Hepatic stellate cell (primary cell): ENCODE measurements around the gene MAPK11.
"Not testable (repeated sequence)": the region's sequence is repeated elsewhere in the genome, so short reads cannot be mapped to it uniquely, and the experiment has no call there.

Source experiments
- DNase-seq: peaks from one replicate; pipeline ENCODE4 v3.0.0; 2011; ENCODE audit warnings: low spot score

The MAPK11 gene

DNA sequence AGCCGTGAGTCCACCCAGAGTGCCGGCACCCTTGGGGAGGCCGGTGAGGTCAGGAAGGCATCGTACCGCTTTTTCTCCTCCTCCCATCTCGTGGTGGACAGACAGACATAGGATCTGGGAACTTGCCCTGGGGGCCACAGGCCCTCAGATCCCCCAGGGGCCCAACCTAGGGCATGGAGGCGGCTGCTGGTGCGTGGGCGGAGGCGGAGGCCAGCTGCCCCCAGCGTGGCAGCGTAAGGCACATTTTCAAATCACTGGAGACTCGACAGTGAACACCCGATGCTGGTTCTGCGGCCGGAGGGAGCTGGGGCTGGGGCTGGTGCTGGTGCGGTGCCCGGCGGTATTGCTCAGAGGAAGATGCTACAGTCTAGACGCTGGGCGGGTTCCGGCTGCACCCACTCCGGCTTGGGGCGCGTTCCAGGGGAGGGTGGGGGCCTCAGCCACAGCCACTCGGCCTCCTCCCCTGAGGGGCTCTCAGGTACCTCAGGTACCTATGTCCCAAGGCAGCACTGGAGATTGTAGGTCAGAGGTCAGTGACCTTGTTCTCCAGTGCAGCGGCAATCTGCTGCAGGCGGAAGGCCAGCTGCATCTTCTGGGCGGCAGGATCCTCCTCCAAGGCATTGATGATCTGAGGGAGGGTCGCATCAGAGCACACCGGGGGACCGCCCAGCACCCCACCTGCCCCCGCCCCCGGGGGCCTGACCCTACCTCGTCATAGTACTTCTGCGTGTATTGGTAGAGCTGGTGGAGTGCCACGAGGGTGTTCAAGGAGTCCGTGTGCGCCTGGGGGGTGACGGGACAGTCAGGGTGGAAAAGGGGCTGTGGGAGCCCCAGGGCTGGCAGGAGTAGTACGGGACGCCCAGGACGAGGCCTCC, 5.2 kb upstream of the MAPK11 start:
- DNase-seq, result no peak

DNA sequence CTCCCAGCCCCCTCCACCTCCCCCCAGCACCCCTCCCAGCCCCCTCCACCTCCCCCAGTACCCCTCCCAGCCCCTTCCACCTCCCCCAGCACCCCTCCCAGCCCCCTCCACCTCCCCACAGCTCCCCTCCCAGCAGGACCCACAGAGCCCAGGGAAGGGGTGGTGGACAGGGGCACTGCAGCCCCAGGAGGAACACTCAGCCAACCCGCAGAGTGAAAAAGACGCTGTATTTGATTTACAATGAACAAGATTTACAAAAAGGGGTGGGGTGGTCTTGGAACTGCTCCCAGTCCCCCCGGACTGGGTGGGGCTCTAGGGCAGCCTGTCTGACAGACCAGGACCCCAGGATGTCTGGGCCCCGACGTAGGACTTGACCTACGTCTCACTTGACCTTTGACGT, 4.6 kb upstream of the MAPK11 start:
- DNase-seq, result no peak

DNA sequence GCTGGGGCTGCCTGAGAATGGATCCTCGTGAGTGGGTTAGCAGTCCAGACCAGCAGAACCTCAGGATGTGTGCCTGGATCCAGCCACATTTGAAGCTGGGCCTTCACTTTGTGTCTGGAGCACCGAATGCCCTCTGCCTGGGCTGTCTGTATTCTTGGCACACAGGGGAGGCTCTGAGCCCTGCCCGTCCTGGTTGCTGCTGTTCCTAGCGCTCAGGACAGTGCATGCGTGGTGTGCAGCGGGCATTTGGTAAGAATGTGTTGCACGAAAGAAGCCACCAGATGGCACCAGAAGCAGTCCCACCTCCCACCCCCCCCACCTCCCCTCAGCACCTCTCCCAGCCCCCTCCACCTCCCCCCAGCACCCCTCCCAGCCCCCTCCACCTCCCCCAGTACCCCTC, 4.1 kb upstream of the MAPK11 start:
- no peak for DNase-seq

DNA sequence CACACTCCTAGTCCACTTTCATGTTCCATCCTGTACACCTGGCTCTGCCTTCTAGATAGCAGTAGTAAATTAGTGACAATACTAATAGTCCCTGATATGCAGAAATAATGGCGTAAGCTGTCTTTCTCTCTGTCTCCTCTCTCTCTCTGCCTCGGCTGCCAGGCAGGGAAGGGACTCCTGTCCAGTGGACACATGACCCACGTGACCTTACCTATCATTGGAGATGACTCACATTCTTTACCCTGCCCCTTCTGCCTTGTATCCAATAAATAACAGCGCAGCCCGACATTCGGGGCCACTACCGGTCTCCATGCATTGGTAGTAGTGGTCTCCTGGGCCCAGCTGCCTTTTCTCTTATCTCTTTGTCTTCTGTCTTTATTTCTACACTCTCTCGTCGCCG, 3.6 kb upstream of the MAPK11 start:
- not testable (repeated sequence) for DNase-seq

DNA sequence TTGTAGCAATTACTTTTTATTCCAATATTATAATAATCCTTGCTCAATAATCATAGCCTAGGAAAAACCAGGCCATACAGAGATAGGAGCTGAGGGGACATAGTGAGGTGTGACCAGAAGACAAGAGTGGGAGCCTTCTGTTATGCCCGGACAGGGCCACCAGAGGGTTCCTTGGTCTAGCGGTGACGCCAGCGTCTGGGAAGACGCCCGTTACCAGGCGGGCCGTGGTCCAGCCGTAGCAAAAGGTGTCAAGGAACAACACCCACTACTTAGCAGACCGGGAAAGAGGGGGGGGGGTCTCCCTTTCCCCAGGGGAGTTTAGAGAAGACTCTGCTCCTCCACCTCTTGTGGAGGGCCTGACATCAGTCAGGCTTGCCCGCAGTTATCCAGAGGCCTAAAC, 3.2 kb upstream of the MAPK11 start:
- not testable (repeated sequence) for DNase-seq

DNA sequence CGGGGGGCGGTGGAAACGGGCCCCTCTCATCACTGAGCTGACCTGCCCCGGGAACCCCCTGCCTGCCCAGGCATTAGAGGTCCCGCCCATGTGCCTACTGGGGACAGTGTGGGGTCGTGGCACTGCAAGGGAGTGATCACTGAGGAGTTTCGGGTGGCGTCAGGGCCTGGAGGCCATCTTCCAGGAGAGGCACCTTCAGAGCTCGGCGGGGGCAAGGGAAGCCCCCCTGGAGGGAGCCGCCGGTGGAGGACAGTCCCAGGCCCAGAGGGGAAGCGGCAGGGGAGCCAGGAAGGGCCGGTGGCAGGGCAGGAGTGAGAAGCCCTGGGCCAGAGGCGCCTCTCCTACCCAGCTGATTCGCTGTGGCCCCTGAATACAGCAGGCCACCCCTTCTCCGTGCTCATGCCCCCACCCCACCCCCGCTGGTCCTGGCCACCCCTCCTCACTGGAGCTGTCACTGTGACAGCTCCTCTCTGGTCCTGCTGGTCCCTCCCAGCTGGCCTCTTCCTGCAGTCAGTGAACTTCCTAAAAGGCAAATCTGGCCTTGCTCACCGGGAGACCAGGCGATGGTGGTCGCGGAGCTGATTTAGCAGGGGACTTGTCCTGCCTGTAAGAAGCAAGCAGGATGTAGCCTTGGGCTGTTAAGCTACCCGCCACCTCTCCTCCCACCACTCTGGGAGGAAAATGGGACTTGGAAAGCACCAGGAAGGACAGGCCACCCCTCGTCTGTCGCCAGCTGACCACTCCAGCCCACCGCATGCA, 2.0 kb upstream of the MAPK11 start:
- no peak for DNase-seq

DNA sequence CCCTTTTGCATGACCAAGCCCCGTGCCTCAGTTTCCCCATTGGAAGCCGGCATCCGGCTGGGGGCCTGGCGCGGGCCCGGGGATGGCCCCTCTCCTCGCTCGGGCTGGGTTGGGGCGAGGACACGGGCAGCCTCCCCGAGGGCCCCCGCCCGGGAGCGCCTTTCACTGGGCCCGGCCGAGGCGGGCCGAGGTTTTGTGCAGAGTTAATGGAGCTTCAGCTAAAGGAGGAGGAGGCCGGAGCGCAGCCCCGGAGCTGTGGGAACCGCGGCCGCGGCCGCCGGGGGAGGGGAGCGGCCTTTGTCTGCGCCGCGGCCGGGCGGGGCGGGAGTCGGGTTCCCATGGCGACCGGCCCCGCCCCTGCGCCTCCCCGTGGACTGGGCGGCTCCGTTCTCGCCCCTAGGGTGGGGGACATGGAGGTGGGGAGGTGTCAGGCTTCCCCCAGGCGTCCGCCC, 1.4 kb upstream of the MAPK11 start:
- peak; percentile 77 for DNase-seq

DNA sequence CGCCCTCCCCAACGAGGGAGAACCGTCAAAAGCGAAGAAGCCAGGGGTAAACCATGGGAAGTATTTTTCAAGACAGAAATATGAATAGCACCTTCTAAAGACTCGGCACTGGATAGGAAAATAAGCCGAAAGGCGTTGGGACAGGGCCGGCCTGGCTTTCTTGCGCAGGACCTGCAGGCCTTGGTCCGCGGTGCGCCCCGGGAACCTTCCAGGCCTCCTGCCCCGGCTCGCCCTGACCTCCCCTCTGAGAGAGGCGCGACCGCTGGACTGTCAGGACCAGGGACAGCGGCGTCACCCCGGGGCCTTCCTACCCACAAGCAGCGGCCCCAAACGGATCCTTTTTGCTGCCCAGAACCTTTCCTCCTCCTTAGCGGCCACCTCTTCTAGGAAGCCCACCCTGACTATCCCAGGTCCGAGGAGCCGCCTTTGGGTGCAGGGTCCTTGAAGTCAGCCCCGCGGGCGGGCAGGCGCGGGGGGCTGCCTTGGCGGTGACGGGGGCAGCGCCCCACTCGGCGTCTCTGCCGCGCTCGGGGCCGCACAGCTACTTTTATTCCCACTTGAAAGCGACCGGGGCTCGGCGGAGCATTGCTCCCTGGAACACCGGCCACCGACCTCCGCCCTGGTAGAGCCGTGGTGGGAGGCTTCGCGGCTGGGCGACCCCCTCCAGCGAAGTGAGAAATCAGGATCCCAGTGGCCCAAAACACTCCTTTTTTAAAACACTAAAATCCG, 650 bp upstream of the MAPK11 start:
- peak; percentile 79 for DNase-seq

DNA sequence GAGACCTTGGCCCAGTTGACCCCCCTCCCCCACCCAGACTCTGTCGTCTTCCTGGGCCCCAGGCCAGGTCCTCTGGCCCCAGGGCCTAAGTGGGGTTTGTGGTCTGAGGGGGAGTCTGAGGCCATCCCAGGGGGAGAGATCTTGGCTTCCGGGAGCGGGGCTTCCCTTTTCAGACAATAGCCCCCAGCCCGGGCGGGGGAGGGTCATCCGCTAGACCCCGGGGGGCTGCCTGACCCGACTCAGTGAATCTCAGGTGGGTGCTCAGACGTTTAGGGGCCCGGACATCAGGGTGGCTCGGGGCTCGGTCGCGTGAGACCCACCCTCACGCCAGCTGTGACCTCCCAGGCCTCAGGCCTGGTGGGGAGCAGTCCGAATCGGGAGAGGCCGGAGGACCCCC, 609 bp downstream of the MAPK11 start:
- no peak for DNase-seq

DNA sequence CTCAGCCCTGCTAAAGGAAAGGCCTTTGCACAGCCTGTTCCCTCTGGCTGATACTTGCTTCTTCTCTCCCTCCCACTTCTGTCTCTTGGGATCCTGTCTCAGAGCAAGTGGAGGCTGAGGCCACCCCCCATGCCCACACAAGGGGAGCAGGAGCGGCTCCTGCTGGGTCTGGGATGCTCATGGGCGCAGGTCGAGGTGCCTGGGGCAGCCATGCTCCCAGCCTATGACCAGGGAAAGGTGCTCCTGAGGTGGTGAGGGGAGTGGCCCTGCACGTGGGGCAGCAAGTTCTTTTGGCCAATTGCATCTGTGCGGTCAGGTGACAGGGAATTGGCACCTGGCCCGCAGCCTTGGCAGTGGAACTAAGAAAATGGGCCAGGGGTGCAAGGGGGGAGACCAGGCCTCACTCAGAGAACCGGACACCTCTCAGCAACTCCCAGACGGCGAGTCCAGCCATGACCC, 1.5 kb downstream of the MAPK11 start:
- DNase-seq, result no peak

DNA sequence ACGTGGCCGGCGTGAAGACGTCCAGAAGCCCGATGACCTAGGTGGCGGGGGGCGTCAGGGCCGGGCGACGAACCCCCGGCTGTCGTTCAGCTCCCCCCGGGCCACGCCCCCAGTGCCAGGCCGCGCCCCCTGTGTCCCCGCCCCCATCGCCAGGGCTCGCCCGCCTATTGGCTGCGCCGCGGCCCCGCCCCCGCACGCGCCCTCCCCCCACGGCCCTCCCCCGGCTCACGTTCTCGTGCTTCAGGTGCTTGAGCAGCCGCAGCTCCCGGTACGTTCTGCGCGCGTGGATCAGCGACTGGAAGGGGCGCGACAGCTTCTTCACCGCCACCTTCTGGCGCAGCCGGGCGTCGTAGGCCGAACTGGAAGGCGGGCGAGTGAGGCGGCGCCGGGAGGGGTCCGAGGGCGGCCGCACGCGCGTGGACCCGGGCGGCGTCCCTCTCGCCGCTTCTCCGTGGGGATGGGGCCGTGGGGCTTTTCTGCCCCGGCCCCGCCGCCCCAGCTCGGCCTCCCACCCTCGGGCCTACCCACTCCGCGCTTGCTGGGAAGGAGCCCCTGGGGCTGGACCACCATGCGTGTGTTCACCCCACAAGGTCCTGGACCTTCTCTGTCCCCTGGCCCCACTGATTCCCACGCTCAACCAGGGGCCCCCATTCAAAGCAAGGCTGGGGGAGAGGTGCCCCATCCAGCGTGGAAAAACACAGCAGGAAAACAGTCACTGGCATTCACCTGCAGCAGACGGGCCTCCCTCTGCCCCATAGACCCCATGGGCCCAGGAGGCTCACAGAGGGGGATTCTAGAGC, 2.4 kb downstream of the MAPK11 start:
- DNase-seq, result peak; percentile 91

DNA sequence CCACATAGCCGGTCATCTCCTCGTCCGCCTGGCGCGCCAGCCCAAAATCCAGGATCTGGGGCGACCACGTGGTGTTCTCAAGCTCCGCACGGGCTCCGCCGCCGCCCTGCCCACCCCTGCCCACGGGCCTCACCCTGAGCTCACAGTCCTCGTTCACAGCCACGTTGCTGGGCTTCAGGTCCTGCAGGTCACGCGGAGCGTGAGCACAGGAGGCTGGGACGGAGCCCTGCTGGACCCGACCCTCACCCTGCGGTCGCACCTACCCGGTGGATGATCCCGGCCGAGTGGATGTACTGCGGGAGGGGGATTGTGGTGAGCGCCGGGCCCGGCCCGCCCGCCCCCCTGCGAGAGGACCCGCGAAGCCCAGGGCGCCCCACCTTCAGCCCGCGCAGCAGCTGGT, 3.2 kb downstream of the MAPK11 start:
- no peak for DNase-seq

DNA sequence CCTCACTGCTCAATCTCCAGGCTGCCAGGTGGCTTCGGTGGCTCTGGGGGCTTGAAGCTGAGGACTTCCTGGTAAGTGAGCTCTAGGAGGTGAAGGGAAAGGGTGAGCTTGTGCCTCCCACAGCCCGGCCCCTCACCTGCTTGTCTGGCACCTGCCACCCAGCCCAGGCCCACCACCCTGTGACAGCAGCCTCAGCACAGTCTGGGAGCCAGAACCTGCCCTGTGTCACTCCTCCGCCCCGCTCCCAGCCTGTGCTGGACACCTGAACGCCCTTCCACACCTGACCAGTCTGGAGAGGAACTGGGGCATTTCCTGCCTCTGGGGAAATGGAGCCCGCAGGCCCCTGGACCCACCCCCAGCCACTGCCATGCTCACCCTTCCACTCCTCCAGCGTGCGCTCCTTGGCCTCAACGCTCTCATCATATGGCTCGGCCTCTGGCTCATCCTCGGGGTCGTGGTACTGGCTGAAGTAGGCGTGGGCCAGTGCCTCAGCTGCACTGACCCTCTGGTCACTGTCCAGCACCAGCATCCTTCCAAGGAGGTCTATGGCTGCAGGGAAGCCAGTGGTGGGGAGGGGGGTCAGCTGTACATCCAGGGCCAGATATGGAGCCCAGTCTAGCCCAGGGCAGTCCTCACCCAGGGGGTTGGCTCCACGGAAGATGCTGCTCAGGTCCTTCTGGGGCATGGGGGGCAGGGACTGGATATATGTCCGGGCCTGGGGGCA, 5.1 kb downstream of the MAPK11 start:
- no peak for DNase-seq

DNA sequence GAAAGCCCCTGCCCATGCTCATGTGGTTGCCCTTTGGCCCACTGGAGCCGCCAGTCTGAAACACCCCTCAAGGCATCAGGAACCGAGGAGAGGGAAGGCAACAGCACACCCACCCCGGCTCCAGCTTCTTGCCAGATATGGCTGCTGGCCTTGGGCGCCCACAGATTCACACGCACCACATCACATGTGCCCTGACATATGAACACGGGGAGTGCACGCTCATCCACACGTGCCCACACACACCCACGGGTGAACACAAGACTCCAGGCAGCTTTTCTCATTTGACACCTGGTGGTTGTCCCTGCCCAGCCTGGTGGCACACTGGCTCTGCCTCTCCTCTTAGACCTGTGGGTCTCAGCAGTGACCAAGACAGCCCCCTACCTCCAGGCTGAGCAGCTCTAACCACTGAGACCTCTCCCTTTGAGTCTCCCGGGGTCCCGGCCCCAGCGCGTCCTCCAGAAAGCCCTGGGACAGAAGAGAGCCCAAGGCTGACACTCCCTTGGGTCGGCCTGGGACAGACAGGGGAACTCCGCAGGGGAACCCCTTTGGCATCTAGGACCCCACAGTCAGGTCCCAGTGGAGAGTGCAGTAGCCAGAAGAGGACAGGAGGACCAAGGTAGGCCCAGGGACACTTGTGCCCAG, 6.0 kb downstream of the MAPK11 start:
- no peak for DNase-seq

DNA sequence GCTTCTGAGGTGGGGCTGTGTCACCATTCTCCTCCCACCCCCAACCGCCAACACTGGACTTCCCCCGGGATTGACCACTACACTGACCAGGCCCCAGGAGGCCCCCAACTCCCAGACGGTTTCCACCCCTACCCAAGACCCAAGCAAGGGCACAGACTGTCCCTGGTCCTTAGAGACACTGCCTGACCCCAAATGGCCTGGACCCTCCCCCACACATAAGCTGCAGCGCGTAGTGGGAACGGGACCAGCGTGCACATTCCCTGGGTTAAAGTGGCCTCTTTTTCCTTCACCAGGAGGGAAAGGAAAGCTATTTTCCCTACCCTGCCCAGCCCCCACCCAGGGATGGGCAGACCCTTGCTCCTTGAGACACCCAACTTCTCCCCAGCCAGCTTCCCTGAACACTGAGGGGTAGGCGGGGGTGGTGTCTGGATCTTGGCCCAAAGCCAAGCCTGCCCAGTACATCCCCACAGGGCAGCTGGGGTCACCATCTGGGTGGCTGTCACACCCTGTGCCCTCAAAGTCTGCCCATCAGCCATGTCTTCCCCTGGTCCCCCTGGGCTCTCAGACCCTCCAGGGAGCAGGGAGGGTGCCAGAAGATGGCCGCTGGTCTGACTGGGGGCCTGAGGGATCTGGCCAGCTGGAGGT, 7.1 kb downstream of the MAPK11 start:
- DNase-seq, result no peak

DNA sequence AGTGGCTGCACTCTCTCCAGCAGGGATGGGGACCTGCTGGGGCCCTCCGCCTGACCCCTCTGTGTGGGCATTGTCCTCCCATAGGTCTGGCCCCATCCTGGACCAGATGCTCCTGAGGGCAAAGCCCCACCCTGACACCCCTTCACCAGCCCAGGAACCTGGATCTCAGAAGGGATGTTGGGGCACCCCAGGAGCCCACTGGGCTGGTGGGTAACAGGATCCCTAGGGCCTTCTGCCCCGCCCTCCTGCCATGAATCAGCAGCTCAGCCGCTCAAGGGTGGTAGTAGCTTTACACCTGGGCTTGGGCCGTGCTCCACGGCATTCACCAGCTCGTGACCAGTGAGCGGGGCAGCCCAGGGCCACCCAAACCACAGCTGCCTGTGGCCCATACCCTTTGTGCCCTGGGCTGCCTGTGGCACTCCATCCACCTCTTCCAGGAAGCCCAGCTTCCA, 7.7 kb downstream of the MAPK11 start:
- no peak for DNase-seq

DNA sequence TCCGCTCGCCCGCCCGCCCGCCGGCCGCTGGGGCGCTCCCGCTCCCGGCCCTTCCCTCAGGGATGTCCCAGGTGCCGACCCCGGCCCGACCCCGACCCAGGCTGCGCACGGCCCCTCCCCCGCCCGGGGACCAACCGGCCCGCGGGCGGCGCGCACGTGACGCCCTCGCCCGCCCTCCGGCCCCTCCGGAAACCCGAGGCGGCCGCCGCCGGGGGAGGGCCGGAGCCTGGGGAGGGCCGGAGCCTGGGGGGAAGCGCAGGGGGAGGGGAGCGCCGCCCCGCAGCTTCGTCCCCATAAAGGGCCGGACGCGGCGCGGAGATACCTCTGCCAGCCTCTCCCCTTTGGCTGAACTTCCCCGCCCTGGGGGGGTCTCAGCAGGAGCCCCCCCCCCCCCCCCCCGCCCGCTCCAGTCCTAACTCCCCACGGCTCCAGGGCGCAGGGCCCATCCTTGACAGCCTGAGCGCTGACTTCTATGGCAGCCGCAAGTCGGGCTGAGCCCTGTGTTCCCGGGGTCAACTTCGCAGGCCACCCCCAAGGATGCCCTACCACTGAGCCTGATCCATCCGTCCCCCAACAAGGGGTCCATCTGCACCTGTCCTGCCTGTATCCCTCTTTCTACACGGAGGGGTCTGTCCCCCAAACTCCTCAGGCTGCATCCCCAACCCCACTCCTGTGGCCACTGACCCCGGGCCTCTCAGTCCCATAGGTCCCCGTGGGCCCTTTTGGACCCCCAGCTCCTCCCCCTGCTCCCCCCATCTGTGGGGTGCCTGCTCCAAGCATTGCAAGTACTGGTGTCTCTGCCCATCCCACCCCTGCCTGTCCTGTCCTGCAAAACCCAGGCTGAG, 8.3 kb downstream of the MAPK11 start, which contains the start of gene MAPK12:
Gene MAPK12 (minus strand): TSS at position 69 of the 845 bp plus-strand sequence. CDS start 174 bp downstream, outside the sequence.
- DNase-seq, result peak; percentile 70

DNA sequence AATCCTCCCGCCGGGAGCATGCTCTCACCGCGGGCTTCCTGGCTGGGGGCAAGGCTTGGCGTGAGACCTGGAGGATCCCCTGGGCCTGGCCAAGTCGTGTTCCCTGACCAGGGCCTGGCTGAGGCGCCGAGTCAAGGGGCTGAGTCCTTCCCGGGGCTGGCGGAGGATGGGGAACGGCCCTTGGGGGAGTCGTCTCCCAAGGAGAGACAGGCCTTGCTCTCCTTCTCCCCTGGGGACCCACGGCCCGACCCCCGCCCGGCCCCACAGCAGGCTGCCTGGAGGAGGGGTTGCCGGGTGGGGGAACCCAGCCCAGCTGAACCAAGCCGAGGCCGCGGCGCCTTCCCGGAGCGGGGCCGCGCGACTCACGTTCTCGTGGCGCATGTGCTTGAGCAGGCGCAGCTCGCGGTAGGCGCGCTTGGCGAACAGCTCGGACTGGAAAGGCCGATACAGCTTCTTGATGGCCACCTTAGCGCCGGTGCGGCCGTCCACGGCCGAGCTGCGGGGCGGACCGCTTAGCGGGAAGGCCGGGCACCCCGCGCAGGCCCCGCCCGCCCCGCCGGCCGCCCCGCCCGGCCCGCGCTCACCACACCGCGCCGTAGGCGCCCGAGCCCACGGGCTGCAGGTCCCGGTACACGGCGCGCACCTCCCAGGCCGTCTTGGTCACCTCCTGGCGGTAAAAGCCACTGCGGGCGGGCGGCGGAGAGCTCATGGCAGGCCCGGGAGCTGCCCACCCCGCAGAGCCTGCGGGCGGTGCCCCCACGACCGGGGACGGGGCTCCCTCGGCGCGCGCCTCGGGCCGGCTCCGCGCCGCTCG, 9.2 kb downstream of the MAPK11 start:
- DNase-seq, result peak; percentile 68
